Astrocyte (in vitro differentiated cells and primary cell): Measurements from ENCODE around the gene CRHR2.

ENCODE experiments used
- EZH2 ChIP-seq: IDR thresholded peaks from 2 replicates; pipeline ENCODE4 v1.6.1; 2012; ENCODE audit warnings: mild to moderate bottlenecking, low read length, inconsistent platforms; ENCODE audit not compliant: insufficient read depth
- TF ChIP-seq, protein P1 (sequence below): IDR thresholded peaks from 2 replicates; pipeline ENCODE4 v1.5.1; 2011; ENCODE audit warnings: low read depth, mild to moderate bottlenecking, inconsistent platforms, low read length, moderate library complexity; ENCODE audit not compliant: insufficient read depth

- TF ChIP-seq, protein P1, sequence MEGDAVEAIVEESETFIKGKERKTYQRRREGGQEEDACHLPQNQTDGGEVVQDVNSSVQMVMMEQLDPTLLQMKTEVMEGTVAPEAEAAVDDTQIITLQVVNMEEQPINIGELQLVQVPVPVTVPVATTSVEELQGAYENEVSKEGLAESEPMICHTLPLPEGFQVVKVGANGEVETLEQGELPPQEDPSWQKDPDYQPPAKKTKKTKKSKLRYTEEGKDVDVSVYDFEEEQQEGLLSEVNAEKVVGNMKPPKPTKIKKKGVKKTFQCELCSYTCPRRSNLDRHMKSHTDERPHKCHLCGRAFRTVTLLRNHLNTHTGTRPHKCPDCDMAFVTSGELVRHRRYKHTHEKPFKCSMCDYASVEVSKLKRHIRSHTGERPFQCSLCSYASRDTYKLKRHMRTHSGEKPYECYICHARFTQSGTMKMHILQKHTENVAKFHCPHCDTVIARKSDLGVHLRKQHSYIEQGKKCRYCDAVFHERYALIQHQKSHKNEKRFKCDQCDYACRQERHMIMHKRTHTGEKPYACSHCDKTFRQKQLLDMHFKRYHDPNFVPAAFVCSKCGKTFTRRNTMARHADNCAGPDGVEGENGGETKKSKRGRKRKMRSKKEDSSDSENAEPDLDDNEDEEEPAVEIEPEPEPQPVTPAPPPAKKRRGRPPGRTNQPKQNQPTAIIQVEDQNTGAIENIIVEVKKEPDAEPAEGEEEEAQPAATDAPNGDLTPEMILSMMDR = no peak
- no peak for TF ChIP-seq EZH2
These were observed 30.1 kb downstream of the CRHR2 start for GRCh38 chr7:30652132-30652531.
